Measurements from ENCODE around the gene GRM5.

Gene GRM5

DNA sequence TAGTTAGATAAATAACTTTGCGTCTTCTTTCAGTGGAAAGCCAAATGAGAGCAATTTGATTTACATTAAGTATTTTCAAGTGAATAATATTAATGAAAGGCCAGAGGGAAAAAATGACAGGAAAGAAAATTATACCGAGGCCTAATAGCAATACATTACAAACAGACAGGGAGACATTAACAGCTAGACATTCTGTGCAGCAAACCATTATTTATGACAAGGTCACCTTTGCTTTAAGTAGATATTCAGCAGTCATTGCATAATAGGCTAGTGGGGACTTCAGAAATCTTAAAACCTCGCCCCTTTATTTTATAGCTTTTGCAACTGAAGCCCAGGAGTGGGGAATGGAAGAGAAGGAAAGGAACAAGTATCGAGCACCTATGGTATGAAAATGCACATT, 321.6 kb downstream of the GRM5 start:
- Histone ChIP-seq H3K27ac (ENCODE audit: low read depth, low read length) (no peak overlapping the region), H3K4me3 (ENCODE audit: low read depth in 1 of 2, low read length in 2 of 2) (no peak overlapping the region), H3K36me3 (ENCODE audit: control insufficient read depth in 1 of 2, insufficient read depth in 2 of 2, low read length in 2 of 2) (no peaks in the 10 kb centered on the region), H3K27me3 (ENCODE audit: control insufficient read depth in 1 of 2, insufficient read depth in 2 of 2, low read length in 2 of 2) (no peaks in the 10 kb centered on the region), H3K9ac (ENCODE audit: low read depth in 1 of 2, low read length in 2 of 2) (no peak overlapping the region), H3K9me3 (ENCODE audit: control insufficient read depth in 1 of 2, low read length in 2 of 2) (peaks cover 0 to 9% of the 10 kb centered on the region in 2 donors), H3K4me1 (ENCODE audit: control insufficient read depth in 1 of 2, insufficient read depth in 2 of 2, low read length in 2 of 2) (no peaks in the 10 kb centered on the region)

DNA sequence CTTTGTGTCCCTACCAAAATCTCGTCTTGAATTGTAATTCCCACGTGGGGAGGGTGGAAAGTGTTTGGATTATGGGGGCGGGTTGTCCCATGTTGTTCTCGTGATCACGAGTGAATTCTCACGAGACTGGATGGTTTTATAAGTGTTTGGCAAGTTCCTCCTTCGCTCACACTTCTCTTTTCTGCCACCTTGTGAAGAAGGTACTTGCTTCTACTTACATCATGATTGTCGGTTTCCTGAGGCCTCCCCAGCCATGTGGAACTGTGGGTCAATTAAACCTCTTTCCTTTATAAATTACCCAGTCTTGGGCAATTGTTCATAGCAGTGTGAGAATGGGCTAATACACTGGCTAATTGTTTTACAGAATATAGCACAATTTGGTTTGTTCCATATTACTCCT, 326.3 kb downstream of the GRM5 start:
- H3K4me3 ChIP-seq (ENCODE audit: low read depth in 1 of 2, low read length in 2 of 2): no peak overlapping the region
- no peak overlapping the region for H3K9ac ChIP-seq (ENCODE audit: low read depth in 1 of 2, low read length in 2 of 2)
- no peaks in the 10 kb centered on the region for H3K4me1 ChIP-seq (ENCODE audit: control insufficient read depth in 1 of 2, insufficient read depth in 2 of 2, low read length in 2 of 2)
- H3K36me3 ChIP-seq (ENCODE audit: control insufficient read depth in 1 of 2, insufficient read depth in 2 of 2, low read length in 2 of 2): no peaks in the 10 kb centered on the region
- no peaks in the 10 kb centered on the region for H3K27me3 ChIP-seq (ENCODE audit: control insufficient read depth in 1 of 2, insufficient read depth in 2 of 2, low read length in 2 of 2)
- peaks cover 0 to 3% of the 10 kb centered on the region in 2 donors for H3K9me3 ChIP-seq (ENCODE audit: control insufficient read depth in 1 of 2, low read length in 2 of 2)
- H3K27ac ChIP-seq (ENCODE audit: low read depth, low read length): no peak overlapping the region

DNA sequence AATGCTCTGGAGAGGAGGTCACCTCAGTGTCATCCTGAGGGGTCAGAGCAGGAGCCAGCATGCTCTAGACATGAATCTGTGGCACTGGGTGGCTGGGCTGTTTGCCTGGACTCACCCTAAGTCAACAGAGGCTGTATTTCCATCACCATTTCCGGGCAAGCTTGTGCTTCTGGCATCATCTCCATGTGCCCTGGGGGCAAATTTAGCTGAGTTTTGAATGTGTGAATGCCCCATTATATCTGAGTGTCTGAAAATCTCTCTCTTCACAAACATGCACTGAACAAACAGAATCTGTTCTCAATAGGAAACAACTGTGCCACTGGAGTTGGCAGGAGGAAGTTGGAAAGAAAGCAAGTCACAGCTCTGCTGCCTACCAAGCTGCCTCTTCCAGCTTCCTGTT, 356.2 kb downstream of the GRM5 start:
- Histone ChIP-seq H3K4me3 (ENCODE audit: low read depth in 1 of 2, low read length in 2 of 2) (no peak overlapping the region), H3K27me3 (ENCODE audit: control insufficient read depth in 1 of 2, insufficient read depth in 2 of 2, low read length in 2 of 2) (no peaks in the 10 kb centered on the region), H3K4me1 (ENCODE audit: control insufficient read depth in 1 of 2, insufficient read depth in 2 of 2, low read length in 2 of 2) (no peaks in the 10 kb centered on the region), H3K36me3 (ENCODE audit: control insufficient read depth in 1 of 2, insufficient read depth in 2 of 2, low read length in 2 of 2) (no peaks in the 10 kb centered on the region), H3K9ac (ENCODE audit: low read depth in 1 of 2, low read length in 2 of 2) (no peak overlapping the region), H3K27ac (ENCODE audit: low read depth, low read length) (no peak overlapping the region), H3K9me3 (ENCODE audit: control insufficient read depth in 1 of 2, low read length in 2 of 2) (no peaks in the 10 kb centered on the region)

DNA sequence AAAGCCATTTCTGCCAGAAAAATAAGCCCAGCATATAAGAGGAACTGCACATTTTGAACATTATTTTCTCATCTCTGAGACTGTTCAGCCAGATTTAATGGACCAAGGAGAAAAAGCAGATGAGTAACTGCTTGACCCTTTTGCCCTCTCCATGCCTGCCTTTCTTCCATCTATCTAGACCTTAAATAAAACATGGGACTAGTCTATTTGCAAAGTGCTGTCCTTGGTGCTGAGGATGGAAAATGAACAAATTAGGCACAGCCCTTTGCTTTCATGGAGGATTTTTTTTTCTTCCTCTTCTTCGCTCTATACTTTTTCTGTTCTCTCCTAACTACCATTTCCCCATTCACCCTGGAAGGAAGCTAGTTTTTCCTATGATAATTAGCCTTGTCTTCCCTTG, 361.3 kb downstream of the GRM5 start:
- Histone ChIP-seq H3K9ac (ENCODE audit: low read depth in 1 of 2, low read length in 2 of 2) (no peak overlapping the region), H3K4me1 (ENCODE audit: control insufficient read depth in 1 of 2, insufficient read depth in 2 of 2, low read length in 2 of 2) (no peaks in the 10 kb centered on the region), H3K9me3 (ENCODE audit: control insufficient read depth in 1 of 2, low read length in 2 of 2) (no peaks in the 10 kb centered on the region), H3K4me3 (ENCODE audit: low read depth in 1 of 2, low read length in 2 of 2) (no peak overlapping the region), H3K27me3 (ENCODE audit: control insufficient read depth in 1 of 2, insufficient read depth in 2 of 2, low read length in 2 of 2) (no peaks in the 10 kb centered on the region), H3K36me3 (ENCODE audit: control insufficient read depth in 1 of 2, insufficient read depth in 2 of 2, low read length in 2 of 2) (no peaks in the 10 kb centered on the region), H3K27ac (ENCODE audit: low read depth, low read length) (no peak overlapping the region)

DNA sequence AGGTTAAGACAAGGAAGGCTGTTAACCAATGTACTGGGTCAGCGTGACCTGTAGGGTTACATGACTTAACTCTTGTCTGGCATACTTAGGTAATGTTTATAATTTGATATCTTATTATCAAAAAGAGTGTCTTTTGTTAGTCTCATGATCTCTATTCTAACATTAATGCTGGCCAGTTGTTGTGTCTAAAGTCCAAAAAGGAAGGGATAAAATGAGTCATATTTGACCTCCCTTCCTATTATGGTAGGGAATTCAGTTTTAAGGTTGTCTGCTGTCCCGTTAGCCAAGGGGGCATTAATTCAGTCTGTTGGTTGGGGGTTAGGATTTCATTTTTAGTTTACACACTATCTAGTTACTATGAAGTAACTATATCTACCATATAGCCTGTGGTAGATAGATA, 364.0 kb downstream of the GRM5 start:
- Histone ChIP-seq H3K4me1 (ENCODE audit: control insufficient read depth in 1 of 2, insufficient read depth in 2 of 2, low read length in 2 of 2) (no peaks in the 10 kb centered on the region), H3K27ac (ENCODE audit: low read depth, low read length) (no peak overlapping the region), H3K4me3 (ENCODE audit: low read depth in 1 of 2, low read length in 2 of 2) (no peak overlapping the region), H3K27me3 (ENCODE audit: control insufficient read depth in 1 of 2, insufficient read depth in 2 of 2, low read length in 2 of 2) (no peaks in the 10 kb centered on the region), H3K36me3 (ENCODE audit: control insufficient read depth in 1 of 2, insufficient read depth in 2 of 2, low read length in 2 of 2) (no peaks in the 10 kb centered on the region), H3K9ac (ENCODE audit: low read depth in 1 of 2, low read length in 2 of 2) (no peak overlapping the region), H3K9me3 (ENCODE audit: control insufficient read depth in 1 of 2, low read length in 2 of 2) (no peaks in the 10 kb centered on the region)

DNA sequence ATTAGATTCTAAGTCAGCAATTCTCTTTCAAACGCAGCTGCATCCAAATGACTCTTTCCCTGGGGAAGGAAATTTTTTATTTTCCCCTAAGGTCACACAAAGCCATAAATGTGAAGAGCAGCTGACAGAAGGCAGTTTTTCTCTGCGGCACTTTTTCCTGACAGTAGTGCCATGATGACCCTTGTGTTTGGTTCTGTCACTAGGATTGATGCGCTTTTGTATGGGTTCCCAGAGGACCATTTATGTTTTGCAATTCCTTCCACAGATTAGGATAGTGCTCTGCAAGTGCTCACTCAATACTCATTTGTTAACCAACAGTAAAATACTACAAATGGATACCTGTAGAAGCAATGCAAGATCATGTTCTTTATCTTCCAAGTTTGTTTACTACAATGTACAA, 368.6 kb downstream of the GRM5 start:
- Histone ChIP-seq H3K4me1 (ENCODE audit: control insufficient read depth in 1 of 2, insufficient read depth in 2 of 2, low read length in 2 of 2) (no peaks in the 10 kb centered on the region), H3K27ac (ENCODE audit: low read depth, low read length) (no peak overlapping the region), H3K9ac (ENCODE audit: low read depth in 1 of 2, low read length in 2 of 2) (no peak overlapping the region), H3K9me3 (ENCODE audit: control insufficient read depth in 1 of 2, low read length in 2 of 2) (no peaks in the 10 kb centered on the region), H3K4me3 (ENCODE audit: low read depth in 1 of 2, low read length in 2 of 2) (no peak overlapping the region), H3K27me3 (ENCODE audit: control insufficient read depth in 1 of 2, insufficient read depth in 2 of 2, low read length in 2 of 2) (no peaks in the 10 kb centered on the region), H3K36me3 (ENCODE audit: control insufficient read depth in 1 of 2, insufficient read depth in 2 of 2, low read length in 2 of 2) (no peaks in the 10 kb centered on the region)

DNA sequence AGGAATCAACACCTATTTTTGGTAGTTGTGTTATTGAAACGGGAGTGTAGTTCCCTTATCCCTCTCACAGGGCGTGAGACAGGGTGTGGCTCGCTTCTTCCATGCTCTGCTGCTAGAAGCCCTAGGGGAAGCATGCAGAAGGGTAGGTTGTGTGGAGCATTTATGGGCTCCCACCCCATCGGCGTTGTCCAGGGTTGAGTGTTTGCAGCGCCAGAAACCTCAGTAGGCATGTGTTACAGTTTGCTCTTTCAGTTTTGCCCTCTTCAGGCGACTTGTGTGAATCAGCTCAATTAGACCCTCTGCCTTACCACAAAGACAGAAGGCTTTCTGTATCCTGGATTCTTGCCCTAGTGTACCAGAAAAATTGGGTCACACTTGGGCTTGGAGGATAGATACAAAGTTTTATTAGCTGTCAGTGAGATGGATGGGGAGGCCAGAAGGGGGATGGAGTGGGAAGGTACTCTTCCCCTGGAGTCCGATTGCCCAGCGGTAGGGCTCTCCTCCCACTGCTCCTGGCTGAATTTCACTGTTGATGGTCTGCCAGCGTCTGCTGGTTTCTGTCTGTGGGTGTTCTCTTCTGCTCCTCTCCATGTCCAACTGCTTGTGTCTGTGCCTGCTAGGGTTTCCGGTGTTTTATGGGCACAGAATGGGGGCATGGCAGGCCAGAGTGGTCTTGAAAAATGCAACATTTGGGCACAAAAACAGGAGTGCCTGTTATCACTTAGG, 369.9 kb downstream of the GRM5 start:
- Histone ChIP-seq H3K9ac (ENCODE audit: low read depth in 1 of 2, low read length in 2 of 2) (no peak overlapping the region), H3K4me1 (ENCODE audit: control insufficient read depth in 1 of 2, insufficient read depth in 2 of 2, low read length in 2 of 2) (no peaks in the 10 kb centered on the region), H3K9me3 (ENCODE audit: control insufficient read depth in 1 of 2, low read length in 2 of 2) (no peaks in the 10 kb centered on the region), H3K36me3 (ENCODE audit: control insufficient read depth in 1 of 2, insufficient read depth in 2 of 2, low read length in 2 of 2) (no peaks in the 10 kb centered on the region), H3K27ac (ENCODE audit: low read depth, low read length) (no peak overlapping the region), H3K4me3 (ENCODE audit: low read depth in 1 of 2, low read length in 2 of 2) (no peak overlapping the region), H3K27me3 (ENCODE audit: control insufficient read depth in 1 of 2, insufficient read depth in 2 of 2, low read length in 2 of 2) (no peaks in the 10 kb centered on the region)

DNA sequence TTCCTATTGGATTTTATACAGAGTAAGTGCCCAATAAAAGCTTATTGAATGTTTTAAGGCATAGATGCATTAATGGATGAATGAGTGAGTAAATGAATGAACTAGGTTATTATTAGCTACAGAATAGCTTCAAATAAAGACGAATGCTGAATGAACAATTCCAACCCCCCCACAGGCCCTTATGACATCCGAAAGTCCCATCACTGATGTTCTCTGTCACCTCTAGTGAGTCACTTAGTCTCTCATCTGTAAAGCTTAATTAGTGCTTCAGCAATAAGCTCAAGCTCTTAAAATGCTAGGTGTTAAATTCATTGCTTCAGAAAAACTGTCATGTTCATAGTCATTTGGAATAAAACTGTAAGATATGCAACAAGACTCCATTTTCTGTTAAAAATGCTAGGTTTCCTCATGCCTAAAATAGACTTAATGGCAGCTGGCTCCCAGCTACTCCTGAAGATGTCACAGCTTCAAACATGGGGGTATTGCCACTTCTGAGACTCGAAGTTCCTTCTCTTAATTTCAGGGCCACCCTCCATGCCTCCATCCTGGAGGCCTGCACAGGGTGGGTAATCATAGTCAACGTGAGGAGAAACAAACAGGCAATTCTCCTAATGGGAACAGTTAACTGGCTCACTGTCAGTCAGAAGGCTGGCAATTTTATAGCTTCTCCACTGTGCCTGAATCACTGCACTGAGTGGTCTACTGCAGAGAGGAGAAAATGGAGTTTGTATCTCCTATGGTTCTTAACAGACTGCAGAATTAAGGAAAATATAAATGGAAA, 373.3 kb downstream of the GRM5 start:
- no peak overlapping the region for H3K27ac ChIP-seq (ENCODE audit: low read depth, low read length)
- no peak overlapping the region for H3K4me3 ChIP-seq (ENCODE audit: low read depth in 1 of 2, low read length in 2 of 2)
- no peaks in the 10 kb centered on the region for H3K9me3 ChIP-seq (ENCODE audit: control insufficient read depth in 1 of 2, low read length in 2 of 2)
- H3K9ac ChIP-seq (ENCODE audit: low read depth in 1 of 2, low read length in 2 of 2): no peak overlapping the region
- H3K4me1 ChIP-seq (ENCODE audit: control insufficient read depth in 1 of 2, insufficient read depth in 2 of 2, low read length in 2 of 2): no peaks in the 10 kb centered on the region
- no peaks in the 10 kb centered on the region for H3K36me3 ChIP-seq (ENCODE audit: control insufficient read depth in 1 of 2, insufficient read depth in 2 of 2, low read length in 2 of 2)
- no peaks in the 10 kb centered on the region for H3K27me3 ChIP-seq (ENCODE audit: control insufficient read depth in 1 of 2, insufficient read depth in 2 of 2, low read length in 2 of 2)

DNA sequence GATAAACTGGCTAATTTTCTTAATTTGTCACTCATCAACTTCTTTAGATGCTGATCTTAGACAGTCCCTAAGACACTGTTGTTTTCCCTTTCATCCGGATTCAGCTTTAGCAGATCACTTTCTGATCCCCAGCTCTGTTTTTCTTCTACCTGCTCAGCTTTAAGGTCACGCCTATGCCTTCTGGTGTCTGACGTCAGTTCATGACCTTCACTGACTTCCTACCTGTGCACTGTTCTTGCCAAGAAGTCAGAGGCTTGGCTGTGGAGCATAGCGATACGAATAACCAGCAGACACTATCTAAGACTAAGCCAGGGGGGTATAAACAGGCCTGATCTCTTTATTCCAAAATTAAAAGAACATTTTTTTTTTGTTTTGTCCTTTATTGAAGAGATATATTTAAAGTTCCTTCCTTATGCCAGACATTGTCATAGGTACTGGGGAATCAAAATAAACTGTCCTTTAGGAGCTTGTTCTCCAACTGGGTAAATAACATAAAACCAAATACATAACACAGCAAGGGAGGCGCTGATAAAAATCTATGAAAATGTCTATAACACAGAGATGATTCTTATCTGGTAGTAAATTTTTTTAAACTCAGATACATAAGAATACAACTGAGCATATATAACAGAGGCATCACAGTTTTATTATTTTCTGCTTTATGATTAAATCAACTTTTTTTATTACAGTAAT, 376.1 kb downstream of the GRM5 start:
- H3K9ac ChIP-seq (ENCODE audit: low read depth in 1 of 2, low read length in 2 of 2): no peak overlapping the region
- H3K4me1 ChIP-seq (ENCODE audit: control insufficient read depth in 1 of 2, insufficient read depth in 2 of 2, low read length in 2 of 2): no peaks in the 10 kb centered on the region
- H3K27ac ChIP-seq (ENCODE audit: low read depth, low read length): no peak overlapping the region
- H3K4me3 ChIP-seq (ENCODE audit: low read depth in 1 of 2, low read length in 2 of 2): no peak overlapping the region
- no peaks in the 10 kb centered on the region for H3K9me3 ChIP-seq (ENCODE audit: control insufficient read depth in 1 of 2, low read length in 2 of 2)
- H3K27me3 ChIP-seq (ENCODE audit: control insufficient read depth in 1 of 2, insufficient read depth in 2 of 2, low read length in 2 of 2): no peaks in the 10 kb centered on the region
- H3K36me3 ChIP-seq (ENCODE audit: control insufficient read depth in 1 of 2, insufficient read depth in 2 of 2, low read length in 2 of 2): no peaks in the 10 kb centered on the region

DNA sequence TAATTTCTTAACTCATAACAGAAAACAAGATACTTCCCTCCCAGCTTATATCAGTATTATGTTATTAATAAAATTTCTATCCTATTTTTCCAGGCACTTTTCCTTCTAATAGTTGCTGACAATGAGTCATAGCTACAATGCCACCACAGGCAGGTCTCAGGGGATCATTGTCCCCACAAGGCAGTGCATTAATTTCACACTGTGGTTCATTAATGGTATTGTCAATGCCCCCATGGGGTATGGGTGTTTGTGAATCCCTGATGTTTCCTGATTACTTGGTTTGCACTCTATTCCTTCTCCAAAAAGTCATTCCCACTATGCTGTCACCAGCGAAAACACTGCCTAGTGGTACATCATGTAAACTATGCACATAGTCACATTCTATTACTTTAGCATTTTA, 382.8 kb downstream of the GRM5 start:
- Histone ChIP-seq H3K27me3 (ENCODE audit: control insufficient read depth in 1 of 2, insufficient read depth in 2 of 2, low read length in 2 of 2) (no peaks in the 10 kb centered on the region), H3K4me3 (ENCODE audit: low read depth in 1 of 2, low read length in 2 of 2) (no peak overlapping the region), H3K27ac (ENCODE audit: low read depth, low read length) (no peak overlapping the region), H3K9ac (ENCODE audit: low read depth in 1 of 2, low read length in 2 of 2) (no peak overlapping the region), H3K36me3 (ENCODE audit: control insufficient read depth in 1 of 2, insufficient read depth in 2 of 2, low read length in 2 of 2) (no peaks in the 10 kb centered on the region), H3K4me1 (ENCODE audit: control insufficient read depth in 1 of 2, insufficient read depth in 2 of 2, low read length in 2 of 2) (no peaks in the 10 kb centered on the region), H3K9me3 (ENCODE audit: control insufficient read depth in 1 of 2, low read length in 2 of 2) (no peaks in the 10 kb centered on the region)

All from duodenal mucosa (tissue), 2 donors.